HG03095 (cell line): ENCODE measurements around the gene GLRX2.
"Not testable (repeated sequence)": the region's sequence is repeated elsewhere in the genome, so short reads cannot be mapped to it uniquely, and the experiment has no call there.

Source experiments
- ATAC-seq: cut with Tn5 transposase; IDR thresholded peaks from one replicate; pipeline ENCODE4 v1.9.1; 2021; ENCODE audit warnings: moderate library complexity; ENCODE audit not compliant: unreplicated experiment

The GLRX2 gene

DNA sequence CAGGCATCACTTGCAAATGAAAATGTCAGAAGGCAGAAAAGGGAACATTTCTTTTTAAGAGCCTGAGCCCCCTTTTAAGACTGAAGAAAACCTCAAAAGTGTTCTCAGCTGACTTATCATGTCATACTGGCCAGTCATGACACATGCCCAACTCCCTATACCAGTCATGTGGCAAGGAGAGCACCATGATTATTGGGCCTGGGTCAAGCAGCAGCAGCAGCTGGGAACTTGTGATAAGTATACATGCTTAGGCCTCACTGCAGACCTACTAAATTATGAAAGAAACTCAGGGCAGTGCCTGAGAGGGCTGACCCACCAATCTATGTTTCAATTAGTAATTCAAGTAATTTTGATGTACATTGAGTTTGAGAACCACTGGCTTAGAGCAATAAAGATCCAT lies 37.2 kb downstream of the GLRX2 start:
- no peak for ATAC-seq

DNA sequence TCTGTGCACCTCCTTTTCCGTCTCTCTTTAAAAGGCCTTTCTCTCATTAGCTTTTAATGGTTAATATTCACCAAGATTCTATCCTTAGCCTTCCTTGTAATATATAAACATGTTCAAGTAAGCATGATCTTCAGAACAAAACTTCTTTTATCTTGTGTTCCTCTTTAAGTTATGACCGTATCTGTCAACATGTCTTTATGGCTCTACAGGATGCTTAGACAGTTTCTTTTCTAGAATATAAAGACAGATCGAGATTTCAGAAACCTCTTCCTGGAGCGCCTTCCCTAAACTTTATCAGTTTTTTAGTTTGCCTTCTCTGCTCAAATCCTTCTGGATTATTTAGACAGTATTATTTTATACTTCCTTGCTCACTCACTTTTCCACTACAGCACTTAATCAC lies 38.6 kb downstream of the GLRX2 start:
- no peak for ATAC-seq

DNA sequence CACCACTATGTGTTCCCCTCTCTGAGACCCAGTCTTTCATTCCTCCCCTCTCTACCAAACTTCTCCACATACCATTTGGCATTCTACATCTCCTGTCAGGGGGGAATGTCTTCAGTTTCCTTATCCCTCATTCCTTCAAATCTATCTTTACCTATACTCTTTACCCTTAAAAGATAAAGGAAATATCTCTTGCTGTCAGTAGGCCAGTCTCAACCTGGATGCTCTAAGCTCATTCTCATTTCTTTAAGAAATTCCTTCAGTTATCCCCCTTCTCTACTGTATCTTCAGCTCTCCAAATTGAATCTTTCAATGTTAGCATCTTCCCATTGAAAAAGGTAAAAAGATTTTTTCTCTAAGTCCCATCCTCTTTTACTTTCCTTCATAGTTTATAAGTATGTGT lies 39.3 kb downstream of the GLRX2 start:
- ATAC-seq, result no peak

DNA sequence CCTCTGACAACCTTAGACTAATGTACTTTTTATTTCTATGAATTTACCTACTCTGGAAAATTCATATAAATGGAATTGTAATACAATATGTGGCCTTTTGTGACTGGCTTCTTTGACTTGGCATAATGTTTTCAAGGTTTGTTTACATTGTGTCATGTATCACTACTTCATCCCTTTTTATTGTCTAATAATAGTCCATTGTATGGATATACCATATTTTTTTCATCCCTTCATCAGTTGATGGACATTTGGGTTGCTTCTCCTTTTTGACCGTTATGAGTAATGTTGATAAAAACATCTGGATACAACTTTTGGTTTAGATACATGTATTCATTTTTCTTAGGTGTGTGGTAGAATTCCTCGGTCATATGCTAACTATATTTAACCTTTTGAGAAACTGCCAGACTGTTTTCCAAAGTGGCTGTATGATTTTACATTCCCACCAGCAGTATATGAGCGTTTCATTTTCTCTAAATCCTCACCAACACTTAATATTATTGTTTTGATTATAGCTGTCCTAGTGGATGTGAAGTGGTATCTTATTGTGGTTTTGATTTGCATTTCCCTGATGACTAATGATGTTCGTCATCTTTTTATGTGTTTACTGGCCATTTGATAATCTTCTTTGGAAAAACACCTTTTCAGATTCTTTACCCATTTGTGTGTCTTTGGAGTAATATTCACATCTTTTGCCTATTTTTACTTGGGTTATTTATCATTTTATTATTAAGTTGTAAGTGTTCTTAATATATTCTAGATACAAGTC lies 42.3 kb downstream of the GLRX2 start:
- ATAC-seq, result no peak

DNA sequence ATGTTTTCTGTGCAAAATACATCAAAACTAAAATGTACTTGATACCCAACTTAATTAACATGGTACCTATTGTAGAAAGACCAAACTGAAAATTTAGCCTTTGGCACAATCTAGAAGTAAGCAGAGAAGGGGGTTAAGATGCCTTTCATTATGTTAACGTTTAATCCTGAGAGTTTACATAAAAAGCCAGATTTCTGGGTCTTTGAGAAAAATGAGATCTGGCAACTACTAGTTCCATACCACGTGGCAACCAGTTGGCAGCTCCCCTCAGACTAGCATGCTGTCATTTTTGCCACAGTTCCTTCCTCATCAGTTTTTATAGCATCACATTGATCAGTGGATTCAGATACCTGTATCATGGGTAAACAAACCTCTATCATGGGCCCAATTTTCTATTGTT lies 44.3 kb downstream of the GLRX2 start:
- ATAC-seq, result no peak

DNA sequence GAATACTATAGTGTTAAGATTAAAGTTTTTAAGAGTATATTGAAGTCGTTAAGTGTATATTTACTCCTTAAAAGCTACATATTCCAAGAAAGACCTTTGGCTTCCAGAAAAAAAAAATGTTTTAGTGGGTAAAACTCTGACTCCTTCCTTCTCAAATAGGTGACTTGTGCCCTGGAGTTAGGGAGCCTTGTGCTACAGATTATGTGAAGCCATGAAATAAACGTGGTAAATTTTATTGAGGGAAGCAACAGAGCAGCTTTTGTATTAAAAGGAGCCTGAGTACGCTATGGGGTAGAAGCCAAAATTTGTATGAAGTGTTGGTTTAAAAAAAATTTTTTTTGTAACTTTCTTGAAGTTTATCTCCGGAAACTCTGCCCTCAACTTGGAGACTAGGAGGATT lies 44.8 kb downstream of the GLRX2 start:
- no peak for ATAC-seq

DNA sequence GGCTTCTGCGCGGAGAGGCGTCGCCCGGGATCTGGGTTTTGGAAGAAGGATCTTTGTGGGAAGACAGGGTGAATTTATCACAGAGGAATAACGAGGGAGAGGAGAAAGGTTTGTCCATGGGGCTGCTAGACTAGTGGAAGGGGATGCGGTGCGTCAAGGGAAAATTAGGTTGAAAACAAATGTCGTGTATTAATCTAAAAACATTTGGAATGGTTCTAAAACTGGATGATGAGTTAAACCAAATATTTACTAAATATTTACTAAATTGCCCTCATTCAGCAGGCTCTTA lies 45.2 kb downstream of the GLRX2 start:
- ATAC-seq, result no peak

DNA sequence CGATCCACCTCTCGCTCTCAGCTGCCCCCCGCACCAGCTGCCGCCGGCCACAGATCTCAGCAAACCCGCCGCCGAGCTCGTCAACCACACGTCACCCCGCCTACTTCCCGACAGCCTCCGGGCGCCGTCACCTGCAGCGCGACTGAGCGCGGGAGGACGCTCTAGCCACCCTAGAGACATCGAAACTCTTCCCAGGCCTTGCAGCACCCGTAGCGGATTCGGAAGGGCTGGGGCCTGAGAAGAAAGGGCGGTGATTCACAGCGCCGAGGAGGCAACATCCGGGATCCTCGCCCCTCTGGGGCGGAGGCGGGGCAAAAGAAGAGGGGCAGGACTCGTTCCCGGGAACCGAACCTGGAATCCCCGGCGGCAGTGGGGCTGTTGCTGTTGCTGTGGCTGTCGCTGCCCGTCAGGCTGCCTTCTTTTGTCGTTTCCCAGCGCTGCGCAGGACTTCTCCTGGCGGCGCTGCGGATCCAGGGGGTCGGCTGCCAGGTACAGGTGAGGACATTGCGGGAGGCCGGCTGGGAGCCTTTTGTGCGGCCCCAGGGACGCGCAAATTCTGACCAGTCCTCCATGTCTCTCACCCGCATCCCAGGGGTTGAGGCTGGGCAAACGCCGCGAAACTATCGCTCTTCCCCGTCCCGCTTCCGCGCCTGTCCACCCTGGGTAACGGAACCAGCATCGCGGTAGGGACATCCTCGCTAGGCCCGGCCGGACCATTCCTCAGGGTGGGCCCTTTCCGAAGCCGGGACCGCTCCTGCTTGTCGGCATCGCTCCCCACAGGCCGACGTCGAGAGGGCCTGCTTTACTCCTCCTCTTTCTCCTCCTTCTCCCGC lies 45.7 kb downstream of the GLRX2 start, which contains the start of the genes RO60 and UCHL5:
RO60 (plus strand) TSS at position 331 of the 833 bp plus-strand sequence. CDS start 9,443 bp downstream, outside the sequence.
UCHL5 (minus strand) TSS at position 79 of the 833 bp plus-strand sequence. CDS start 100 bp downstream, outside the sequence.
- ATAC-seq, result peak; percentile 91

DNA sequence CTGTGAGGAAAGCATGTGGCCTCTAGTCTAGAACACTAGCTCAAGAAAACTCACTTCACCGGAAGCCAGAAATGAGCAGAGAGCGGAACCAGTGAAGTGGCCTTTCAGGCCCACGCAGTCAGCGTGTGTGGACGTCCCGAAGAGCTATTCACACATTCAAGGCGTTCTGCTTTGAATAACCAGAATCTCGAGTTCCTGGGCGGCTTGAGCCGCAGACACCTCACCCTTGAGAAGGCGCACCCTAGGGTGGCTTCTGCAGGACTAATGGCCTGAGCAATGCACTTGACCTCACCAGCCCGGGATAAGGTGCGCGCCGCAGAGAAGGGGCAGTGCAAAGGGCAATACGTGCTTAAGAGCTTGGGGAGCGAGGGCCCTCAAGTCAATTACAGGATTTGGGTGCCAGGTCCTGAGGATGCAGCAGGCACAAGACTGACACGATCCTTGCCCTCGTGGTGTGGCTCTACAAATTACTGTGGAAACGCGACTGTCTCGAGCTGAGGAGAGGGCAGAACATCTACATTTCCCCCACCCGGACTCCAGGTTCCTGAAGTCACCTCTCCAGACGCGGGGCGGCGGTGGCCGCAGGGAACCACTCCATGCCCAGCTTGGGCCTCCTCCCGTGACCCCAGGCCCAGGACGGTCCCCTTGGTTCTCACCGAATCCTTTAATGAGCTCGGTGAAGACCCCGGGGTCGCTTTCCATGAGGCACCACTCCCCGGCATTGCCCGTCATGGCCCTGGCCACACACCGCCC lies 46.5 kb downstream of the GLRX2 start:
- peak; percentile 45 for ATAC-seq

DNA sequence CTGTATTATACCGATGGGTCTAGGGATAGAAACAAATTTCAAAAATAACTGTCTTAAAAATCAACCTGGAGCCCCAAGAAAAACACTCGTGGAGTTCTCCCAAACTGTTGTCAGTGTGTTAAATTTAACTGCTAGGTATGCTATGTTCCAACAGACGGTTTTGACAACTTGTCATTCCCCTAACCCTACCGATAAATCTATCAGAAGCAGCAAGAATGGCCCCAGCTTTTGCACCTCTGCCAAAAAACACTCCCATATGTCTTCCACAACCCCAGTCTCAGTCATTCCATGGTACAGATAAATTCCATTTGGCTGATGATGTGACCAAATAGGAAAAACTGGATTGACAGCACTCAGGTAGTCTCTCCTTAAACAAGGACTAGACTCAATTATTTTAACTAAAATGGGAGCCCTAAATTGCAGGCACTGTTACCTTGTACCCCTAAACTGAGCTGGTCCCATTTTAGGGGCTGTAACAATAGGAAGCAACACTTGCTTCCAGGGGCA lies 51.0 kb downstream of the GLRX2 start:
- ATAC-seq, result no peak

DNA sequence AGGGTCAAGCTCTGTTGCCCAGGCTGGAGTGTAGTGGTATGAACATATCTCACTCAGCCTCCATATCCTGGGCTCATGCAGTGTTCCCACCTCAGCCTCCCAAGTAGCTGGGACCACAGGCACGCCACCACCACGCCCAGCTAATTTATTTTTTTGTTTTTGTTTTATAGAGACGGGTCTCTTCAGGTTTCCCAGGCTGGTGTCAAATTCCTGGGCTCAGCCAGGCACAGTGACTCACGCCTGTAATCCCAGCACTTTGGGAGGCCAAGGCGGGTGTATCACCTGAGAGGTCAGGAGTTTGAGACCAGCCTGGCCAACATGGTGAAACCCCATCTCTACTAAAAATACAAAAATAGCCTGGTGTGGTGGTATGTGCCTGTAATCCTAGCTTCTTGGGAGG lies 56.3 kb downstream of the GLRX2 start:
- ATAC-seq, result not testable (repeated sequence)
